Heart right ventricle (tissue), 16 donors: Measurements from ENCODE around the gene SHB. TPM values are rescaled to one million over a fixed set of nuclear protein-coding genes. Genes with fewer than 3 reads are reported as not detected.
A peak's percentile ranks its signal among the peaks of the same experiment; 100 is the strongest.

Experiments
- ATAC-seq, 8 donors: fragments of 200-7000 bp; cut with Tn5 transposase; one replicate each; pipeline ENCODE4 v1.9.1; 2020; ENCODE audit warnings: mild to moderate bottlenecking in 8 of 8, moderate library complexity in 8 of 8, moderate number of reproducible peaks in 1 of 8
- DNase-seq, 2 donors: peaks; one replicate each; pipeline ENCODE4 v3.0.0-alpha.2; 2020
- H3K27ac ChIP-seq, 10 donors: fragments of 200-600 bp; sonication (generic) in 2 of 10; one replicate each; pipeline versions ENCODE4 v1.5.0 to v1.8.0; 2020 to 2022; ENCODE audit warnings: mild to moderate bottlenecking in 3 of 10
- H3K27me3 ChIP-seq, 7 donors: fragments of 200-600 bp; one replicate each; pipeline ENCODE4 v1.8.0; 2021 to 2022; ENCODE audit warnings: mild to moderate bottlenecking in 2 of 7
- H3K36me3 ChIP-seq, 9 donors: fragments of 200-600 bp; sonication (generic) in 1 of 9; one replicate each; pipeline versions ENCODE4 v1.5.0 to v1.8.0; 2020 to 2022; ENCODE audit warnings: mild to moderate bottlenecking in 2 of 9
- H3K4me1 ChIP-seq, 9 donors: fragments of 200-600 bp; sonication (generic) in 1 of 9; one replicate each; pipeline versions ENCODE4 v1.5.0 to v1.8.0; 2020 to 2022; ENCODE audit warnings: mild to moderate bottlenecking in 4 of 9
- H3K4me3 ChIP-seq, 10 donors: fragments of 200-600 bp; sonication (generic) in 2 of 10; one replicate each; pipeline versions ENCODE4 v1.5.0 to v1.8.0; 2020 to 2022; ENCODE audit warnings: mild to moderate bottlenecking in 7 of 10, moderate library complexity in 2 of 10
- H3K9me3 ChIP-seq, 11 donors: fragments of 200-600 bp in 10 of 11; sonication (generic) in 2 of 11; one replicate each; pipeline versions ENCODE4 v1.5.0 to v1.8.0; 2013 to 2022; ENCODE audit warnings: mild to moderate bottlenecking in 2 of 11, control low read depth in 1 of 11, moderate library complexity in 1 of 11
- WGBS, 2 donors: extraction: QIAGEN DNeasy Blood & Tissue Kit; methylation state at CpG; one replicate each; pipeline ENCODE4 v1.1.7; 2013; ENCODE audit warnings: inconsistent platforms in 1 of 2; 5-methylcytosine and 5-hydroxymethylcytosine counted together
- intact Hi-C, 10 donors: fragments of 100-400 bp; cut with DNase I; formaldehyde crosslinking; loops; one replicate each; pipeline versions ENCODE4 v1.11.1 to v1.14.2; 2022
- polyA plus RNA-seq, 2 donors: library from polyadenylated mRNA; stranded (reverse); fragments of 200-250 nt; gene quantifications; one replicate each; pipeline ENCODE4 v1.2.3, GENCODE V29; 2013
- total RNA-seq, 10 donors: library from RNA; stranded (reverse); fragmentation: NEBNext Ultra II Directional in 3 of 10; extraction: Animal tissue kit (Norgen Biotek cat#: 25700) in 3 of 10; gene quantifications; one replicate each; pipeline versions ENCODE4 v1.2.1 to v1.2.4, GENCODE V29; 2021 to 2023
- TF ChIP-seq, protein P1 (sequence below), 9 donors: fragments of 200-600 bp; sonication (generic) in 2 of 9; IDR thresholded peaks; one replicate each; pipeline versions ENCODE4 v1.5.0 to v1.8.0; 2021 to 2022; ENCODE audit warnings: antibody characterized with exemption in 9 of 9, mild to moderate bottlenecking in 5 of 9, moderate library complexity in 1 of 9
- donor health status: Arrhythmogenic right ventricular cardiomyopathy.
- donor health status: ischemic (EF 13 %, LVEDD 7.1; RV severe dilation, severe dysfunction).
- donor health status: healthy with polysubstance abuse.
- donor health status: DM: no; HTN: yes; CAD: no.
- donor health status: DM: no; HTN: no; CAD: no.
- donor health status: ischemic (EF 25% LVEDD 6.9; RV normal size, moderate dysfunction).
- donor health status: ischemic (EF 25% LVEDD 5.7; RV mildly dilated, moderate dysfunction).
- donor health status: healthy.
- donor health status: DM: yes; HTN: yes; CAD: no.
- donor health status: Ischemic cardiomyopathy.
- donor health status: ischemic (EF 35%, LVEDD 5.7; RV mildly dilated, moderate dysfunction).
- donor health status: nonischemic (EF 11% LVEDD 7.7; RV severe dilation, severe dysfunction).
- donor health status: DM: yes; HTN: yes; CAD: no.
- donor health status: PGD.
- donor health status: ischemic (EF 29% LVEDD 5.4; RV normal size, mild dysfunction).
- donor health status: nonischemic (EF 23%, LVEDD 6.1; RV moderate dilation, normal function).

Gene SHB
- total and polyA plus RNA-seq, 12 donors = 5.7 to 26.6 (median 18.0) TPM

DNA sequence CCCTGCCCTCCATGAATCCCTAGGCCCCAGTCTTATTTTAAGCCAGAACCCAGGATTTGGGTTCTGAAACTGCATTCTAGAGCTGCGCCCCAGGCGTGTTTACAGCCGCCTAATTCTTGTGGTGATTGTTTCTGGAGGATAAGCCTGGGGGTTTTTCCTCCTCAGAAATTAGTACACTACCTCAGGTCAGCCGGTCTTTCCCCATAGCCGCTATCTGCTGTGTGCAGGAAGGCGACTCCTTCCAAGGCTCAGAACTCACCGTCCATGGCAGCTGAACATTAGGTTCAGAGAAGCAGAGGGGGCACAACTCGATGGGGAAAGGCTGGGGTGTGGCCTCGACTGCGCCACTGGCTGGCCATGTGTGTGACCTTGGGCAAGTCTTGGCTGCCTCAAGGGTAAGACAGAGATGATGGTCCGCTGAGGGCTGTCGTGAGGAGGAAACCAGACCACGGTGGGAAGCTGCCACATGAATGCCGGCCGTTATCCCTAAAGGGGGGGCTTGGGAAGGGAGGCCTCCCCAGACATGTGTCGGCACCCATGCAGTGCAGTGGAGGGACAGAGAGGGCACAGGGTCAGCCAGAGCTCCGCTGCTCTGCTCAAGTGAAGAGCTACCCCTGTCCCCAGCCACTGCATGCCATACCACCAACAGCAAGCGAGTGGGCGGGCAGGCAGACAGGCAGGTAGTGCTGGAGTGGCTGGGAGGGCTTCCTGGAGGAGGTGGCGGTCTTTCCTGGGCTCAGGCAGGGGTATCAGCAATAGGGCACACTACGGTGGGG lies 28.9 kb downstream of the SHB start:
- H3K9me3 ChIP-seq = no peaks in the 10 kb centered on the region
- no peak overlapping the region for H3K4me3 ChIP-seq
- H3K4me1 ChIP-seq = peaks cover 38 to 98% (median 79%) of the 10 kb centered on the region in 9 donors
- peak overlapping the region in 9 of 10 donors; percentile 30 to 79 (median 65) for H3K27ac ChIP-seq
- no peaks in the 10 kb centered on the region for H3K36me3 ChIP-seq
- intact Hi-C loops = no loop called here
- no peak for DNase-seq
- WGBS, 2 donors = 84 to 88% methylated on average over 21 of the region's 21 CpGs
- H3K27me3 ChIP-seq = no peaks in the 10 kb centered on the region
- TF ChIP-seq, protein P1, sequence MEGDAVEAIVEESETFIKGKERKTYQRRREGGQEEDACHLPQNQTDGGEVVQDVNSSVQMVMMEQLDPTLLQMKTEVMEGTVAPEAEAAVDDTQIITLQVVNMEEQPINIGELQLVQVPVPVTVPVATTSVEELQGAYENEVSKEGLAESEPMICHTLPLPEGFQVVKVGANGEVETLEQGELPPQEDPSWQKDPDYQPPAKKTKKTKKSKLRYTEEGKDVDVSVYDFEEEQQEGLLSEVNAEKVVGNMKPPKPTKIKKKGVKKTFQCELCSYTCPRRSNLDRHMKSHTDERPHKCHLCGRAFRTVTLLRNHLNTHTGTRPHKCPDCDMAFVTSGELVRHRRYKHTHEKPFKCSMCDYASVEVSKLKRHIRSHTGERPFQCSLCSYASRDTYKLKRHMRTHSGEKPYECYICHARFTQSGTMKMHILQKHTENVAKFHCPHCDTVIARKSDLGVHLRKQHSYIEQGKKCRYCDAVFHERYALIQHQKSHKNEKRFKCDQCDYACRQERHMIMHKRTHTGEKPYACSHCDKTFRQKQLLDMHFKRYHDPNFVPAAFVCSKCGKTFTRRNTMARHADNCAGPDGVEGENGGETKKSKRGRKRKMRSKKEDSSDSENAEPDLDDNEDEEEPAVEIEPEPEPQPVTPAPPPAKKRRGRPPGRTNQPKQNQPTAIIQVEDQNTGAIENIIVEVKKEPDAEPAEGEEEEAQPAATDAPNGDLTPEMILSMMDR (IDR thresholded peaks at IDR 0.05) = no peak
- ATAC-seq = no peak

DNA sequence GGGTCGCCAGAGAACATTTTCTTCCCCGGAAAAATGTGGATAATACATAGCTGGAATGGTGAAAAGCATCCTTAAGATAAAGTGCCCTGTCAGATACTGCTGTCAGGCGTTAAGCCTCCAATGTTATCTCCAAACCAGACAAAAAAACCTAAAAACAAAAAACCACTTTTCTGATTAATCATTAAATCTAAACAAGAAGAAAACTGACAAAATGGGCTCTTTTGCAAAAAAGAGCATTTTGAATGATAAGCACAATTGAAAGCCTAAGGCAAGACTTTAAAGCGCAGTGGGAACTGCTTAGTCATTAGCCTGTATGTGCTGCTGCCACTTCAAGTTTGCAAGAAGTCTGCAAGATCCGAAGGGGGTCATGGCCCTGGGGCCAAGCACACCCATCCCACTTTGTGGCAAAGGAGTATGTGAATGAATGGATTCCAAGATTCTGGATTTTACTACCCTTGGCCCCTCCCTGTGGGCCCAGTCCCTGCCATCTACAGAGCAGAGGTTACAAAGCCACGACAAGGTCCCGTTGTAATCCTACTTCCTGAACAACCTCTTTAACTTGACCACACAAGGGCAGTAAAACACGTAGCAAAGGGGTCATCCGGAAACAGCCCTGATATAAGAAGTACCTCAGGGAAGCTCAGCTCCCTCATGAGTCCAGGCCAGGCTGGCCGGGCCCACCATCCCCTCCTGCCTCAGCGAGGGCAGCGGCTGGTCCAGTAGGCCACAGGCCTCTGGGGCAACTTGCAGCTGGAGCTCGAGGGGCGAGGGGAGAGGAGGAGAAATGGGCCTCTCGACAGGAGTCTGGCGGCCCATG lies 29.7 kb downstream of the SHB start:
- intact Hi-C loops = no loop called here
- ATAC-seq = peak in 3 of 8 donors; percentile 8 to 14 (median 13)
- Histone ChIP-seq H3K27ac (peak overlapping the region; percentile 30 to 79 (median 64)), H3K36me3 (no peaks in the 10 kb centered on the region), H3K27me3 (no peaks in the 10 kb centered on the region), H3K4me3 (peak overlapping the region in 1 of 10 donors; percentile 1), H3K4me1 (peaks cover 38 to 91% (median 76%) of the 10 kb centered on the region in 9 donors), H3K9me3 (no peaks in the 10 kb centered on the region)
- WGBS, 2 donors = 50 to 51% methylated on average over 16 of the region's 16 CpGs
- DNase-seq = no peak
- TF ChIP-seq, protein P1 (IDR thresholded peaks at IDR 0.05) = no peak

DNA sequence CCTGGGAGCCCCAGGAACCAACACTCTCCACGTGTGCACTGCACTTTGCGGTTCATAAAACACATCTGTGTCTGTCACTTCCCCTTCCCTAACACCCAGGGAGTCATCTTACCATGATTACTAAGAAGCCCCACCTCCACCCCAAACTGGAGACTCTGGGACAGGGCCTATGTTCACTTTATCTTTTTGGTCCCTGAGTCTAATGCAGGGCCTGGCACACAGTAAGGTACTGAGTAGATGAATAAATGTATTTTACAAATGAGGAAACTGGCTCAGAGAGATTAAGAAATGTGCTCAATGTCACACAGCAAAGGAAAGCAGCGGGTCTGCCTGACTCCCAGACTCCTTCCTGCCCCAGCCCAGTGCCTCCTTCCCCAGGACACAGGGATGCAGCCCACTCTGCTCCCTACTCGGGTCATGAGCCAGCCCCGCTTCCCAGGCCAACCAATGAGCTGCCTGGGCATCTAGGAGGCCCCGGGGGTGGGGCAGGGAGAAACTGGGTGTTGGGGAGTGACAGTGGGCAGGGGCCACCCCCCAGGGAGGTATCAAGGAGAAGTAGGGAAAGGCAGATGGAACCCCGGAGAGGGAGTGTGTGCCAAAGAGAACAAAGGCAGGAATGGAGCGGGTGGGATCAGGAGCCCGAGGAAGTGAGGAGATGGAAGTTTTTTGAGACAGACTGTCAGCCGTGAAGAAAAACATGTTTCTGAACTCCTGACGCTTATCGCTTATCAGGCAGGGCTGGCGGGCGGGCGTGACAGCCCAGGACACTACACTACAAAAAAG lies 30.5 kb downstream of the SHB start:
- ATAC-seq (peak in 7 of 8 donors; percentile 25 to 66 (median 50)), DNase-seq (peak in 1 of 2 donors; percentile 46)
- intact Hi-C loops = no loop called here
- WGBS, 2 donors = 32 to 36% methylated on average over 15 of the region's 15 CpGs
- Histone ChIP-seq H3K9me3 (no peaks in the 10 kb centered on the region), H3K4me3 (peak overlapping the region in 1 of 10 donors; percentile 1), H3K27ac (peak overlapping the region; percentile 23 to 79 (median 64)), H3K36me3 (no peaks in the 10 kb centered on the region), H3K4me1 (peaks cover 38 to 89% (median 68%) of the 10 kb centered on the region in 9 donors), H3K27me3 (no peaks in the 10 kb centered on the region)
- TF ChIP-seq, protein P1 (IDR thresholded peaks at IDR 0.05) = no peak

DNA sequence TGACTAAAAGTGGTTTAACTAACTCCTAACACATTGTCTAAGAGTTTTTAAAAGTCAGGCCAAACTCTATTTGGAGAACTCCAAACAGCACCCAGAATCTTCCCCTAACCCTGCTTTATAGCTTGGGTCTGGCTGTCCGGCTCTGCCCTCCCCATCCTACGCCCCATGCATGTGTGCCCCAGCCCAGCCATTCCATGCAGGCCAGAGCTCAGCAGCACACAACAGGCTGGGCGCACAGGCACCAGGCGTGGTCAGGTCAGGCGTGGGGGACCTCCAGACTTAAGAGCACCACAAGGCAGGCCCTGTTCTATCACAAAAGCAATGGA lies 31.1 kb downstream of the SHB start:
- ATAC-seq (peak in 3 of 8 donors; percentile 3 to 25 (median 10)), DNase-seq (no peak)
- H3K4me3 ChIP-seq = no peak overlapping the region
- H3K4me1 ChIP-seq = peaks cover 34 to 89% (median 66%) of the 10 kb centered on the region in 9 donors
- intact Hi-C loops = no loop called here
- H3K9me3 ChIP-seq = no peaks in the 10 kb centered on the region
- WGBS, 2 donors = 83 to 88% methylated on average over 5 of the region's 5 CpGs
- H3K27me3 ChIP-seq = no peaks in the 10 kb centered on the region
- H3K27ac ChIP-seq = peak overlapping the region; percentile 6 to 79 (median 64)
- no peaks in the 10 kb centered on the region for H3K36me3 ChIP-seq
- TF ChIP-seq, protein P1 (IDR thresholded peaks at IDR 0.05) = no peak
